ENCODE measurements around the gene STAT3.
A peak's percentile ranks its signal among the peaks of the same experiment; 100 is the strongest.
"Not testable (repeated sequence)": the region's sequence is repeated elsewhere in the genome, so short reads cannot be mapped to it uniquely, and the experiment has no call there.

STAT3 gene

DNA sequence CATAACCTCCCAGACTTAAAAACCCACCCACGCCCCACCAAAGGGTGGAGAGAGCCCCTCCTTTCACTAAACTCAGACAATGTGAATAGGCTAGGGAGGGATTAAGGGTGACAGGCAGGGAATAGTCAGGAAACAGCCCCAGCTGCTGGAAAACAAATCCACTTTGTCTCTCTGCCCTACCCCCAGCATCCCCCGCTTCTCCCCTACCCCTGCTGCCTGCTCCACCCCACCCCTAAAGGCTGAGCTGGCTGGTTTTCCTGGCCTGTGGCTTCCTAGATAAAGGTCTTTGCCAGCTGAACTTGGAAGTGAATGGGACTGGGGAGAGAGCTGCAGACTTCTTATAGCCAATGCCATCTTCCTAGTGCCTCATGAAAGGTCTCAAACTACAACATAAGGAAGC lies 19.8 kb upstream of the STAT3 start:
- no peak for DNase-seq

DNA sequence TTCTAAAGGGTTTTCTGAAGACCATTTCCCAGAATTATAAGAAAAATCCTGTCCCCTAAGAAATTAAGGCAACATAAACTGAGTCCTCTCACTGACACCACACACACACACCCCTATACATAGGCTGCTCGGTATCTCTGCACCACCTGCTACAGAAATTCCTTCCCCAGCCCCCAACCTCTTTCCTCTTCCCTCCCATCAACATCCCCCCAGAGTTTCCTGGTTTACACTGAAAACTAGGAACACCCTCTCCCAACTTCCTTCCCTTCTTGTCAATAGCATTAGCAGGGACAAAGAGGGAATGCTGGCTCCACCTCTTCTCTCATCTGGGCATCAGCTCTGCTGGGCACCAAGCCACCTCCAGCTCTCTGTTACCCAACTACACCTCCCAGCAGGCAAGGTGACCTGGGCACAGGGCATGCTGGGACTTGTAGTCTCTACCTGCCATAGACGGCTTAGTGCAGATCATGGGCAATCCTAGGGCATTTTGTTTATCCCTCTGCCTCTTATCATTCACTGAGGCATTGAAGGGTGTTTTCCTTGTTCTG lies 19.1 kb upstream of the STAT3 start:
- DNase-seq = peak; percentile 37

DNA sequence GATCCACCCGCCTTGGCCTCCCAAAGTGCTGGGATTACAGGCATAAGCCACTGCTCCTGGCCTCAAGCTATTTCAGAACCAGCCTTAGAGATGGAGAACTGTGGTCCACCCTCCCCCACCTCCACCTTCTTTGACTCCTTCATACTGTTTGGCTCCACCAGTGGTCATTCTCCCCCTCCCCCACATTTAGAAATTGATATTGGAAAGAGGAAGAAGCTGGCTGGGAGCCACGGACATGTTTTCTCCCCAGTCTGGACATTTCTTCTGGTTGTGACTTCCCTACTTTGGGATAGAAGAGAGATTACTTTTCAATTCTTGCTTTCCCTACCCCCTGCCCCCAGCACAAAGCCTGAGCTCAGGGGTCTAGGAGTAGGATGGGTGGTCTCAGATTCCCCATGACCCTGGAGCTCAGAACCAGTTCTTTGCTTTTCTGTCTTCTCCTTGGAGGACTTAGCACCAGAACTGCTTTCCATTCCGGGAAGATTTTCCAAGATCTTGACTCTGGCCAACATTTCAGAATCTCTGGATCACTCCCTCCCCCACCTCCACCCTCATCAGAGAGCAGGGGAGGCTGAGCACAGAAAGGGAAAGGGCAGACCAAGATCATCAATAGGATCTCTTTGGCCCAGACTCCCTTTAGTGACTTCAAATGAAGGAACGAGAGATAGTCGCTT lies 18.5 kb upstream of the STAT3 start:
- no peak for DNase-seq

DNA sequence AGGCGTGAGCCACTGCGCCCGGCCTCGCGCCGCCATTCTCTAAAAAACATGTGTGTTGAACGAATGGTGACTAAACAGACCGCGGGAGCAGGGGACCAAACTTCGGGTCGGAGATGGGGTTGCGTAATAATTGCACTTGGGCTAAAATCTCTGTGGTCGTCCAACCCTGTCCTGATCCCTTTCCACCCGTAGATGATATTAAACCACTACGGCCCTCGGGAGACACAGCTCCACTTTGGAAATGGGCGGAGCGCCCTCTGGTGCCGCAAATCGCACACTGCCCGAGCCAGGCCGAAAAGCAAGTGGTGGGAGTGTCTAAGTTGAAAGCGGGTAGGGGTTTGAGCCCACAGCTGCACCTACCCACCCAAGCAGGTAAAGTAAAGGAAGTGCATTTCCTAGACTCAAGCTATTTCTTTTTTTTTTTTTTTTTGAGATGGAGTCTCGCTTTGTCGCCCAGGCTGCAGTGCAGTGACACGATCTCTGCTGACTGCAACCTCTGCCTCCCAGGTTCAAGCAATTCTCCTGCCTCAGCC lies 17.8 kb upstream of the STAT3 start:
- peak; percentile 64 for DNase-seq

DNA sequence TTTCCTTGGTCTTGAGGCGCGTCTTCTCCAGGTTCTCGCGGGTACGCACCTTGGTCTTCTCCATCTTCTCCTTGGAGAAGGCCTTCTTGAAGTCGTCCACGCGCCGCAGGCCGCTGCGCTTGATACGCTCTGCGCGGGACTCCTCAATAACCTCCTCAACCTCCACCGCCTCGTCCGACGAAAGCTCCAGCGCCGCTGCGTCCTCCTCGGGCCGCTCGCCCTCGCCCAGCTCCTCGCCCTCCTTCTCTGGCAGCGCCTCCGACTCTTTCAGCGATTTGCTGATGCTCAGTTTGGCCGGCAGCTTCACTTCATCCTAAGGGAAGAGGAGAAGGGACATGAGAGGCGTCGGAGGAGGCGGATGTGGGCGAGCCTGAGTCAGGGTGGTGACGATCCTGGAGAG lies 16.8 kb upstream of the STAT3 start:
- DNase-seq = no peak

DNA sequence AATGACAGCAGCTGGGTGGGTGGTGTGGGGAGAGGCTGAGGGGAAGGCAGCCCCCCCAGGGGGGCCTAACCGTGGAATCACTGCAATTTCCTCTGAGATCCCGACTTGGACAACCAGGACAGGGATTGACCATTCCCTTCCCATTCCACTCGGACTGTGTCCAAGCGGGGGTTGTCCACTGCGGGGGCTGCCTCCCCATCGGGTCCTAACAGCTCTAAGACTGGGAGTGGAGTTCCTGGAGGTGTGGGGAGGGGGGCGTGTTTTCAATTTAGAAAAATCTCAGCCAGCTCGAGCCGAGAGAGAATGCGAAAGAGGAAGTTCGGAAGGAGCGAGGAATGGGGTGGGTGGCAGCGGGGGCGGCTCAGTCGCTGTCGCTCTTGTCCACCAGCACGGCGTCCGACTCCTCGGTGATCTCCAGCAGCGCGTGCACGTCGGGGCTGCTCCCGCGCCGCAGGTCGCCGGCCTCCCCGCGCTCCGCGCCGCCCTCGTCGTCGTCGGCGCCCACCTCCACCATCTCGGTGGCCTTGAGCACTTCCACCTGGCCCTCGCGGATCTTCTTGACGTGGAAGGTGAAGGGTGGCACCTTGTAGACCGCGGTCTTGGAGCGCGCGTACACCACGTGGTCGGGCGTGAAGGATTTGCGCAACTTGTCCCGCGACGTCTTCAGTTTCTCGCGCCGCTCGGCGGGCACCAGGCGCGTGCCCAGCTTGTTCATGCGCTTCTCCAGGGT lies 16.2 kb upstream of the STAT3 start:
- DNase-seq = no peak

DNA sequence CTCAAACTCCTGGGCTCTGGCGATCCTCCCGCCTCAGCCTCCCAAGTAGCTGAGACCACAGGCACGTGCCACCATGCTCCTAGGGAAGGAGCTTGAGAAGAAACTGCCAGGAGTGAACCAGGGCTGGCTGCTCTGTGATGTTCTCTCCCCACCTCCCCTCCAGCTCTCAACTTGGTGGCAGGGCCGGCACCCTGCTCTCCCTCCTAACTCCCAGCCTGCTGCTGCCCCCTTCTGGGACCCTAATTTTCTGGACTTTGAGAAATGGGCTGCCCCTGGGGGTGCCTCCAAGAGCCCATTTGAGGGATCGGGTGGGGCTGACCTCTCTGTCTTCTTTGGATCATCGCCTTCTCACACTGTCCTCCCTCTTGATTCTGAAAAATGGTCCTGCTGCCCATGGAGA lies 14.9 kb upstream of the STAT3 start:
- no peak for DNase-seq

DNA sequence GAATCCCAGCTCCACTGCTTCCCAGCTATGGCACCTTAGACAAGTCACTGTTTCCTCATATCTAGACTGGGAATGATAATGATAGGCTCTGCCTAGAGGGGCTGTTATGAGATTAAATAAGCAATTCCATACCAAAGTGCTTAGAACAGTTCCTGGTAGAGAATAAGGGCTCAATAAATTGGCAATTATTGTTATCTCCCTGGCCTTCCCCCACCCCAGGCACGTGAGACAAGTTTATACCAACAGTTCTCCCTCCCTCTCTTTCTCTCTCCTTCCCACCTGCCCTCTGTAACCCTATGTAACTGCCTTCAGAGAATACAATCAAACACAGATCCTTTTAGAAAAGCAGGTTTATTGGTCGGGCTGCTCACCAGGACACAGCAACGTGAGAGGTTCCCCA lies 13.9 kb upstream of the STAT3 start:
- no peak for DNase-seq

DNA sequence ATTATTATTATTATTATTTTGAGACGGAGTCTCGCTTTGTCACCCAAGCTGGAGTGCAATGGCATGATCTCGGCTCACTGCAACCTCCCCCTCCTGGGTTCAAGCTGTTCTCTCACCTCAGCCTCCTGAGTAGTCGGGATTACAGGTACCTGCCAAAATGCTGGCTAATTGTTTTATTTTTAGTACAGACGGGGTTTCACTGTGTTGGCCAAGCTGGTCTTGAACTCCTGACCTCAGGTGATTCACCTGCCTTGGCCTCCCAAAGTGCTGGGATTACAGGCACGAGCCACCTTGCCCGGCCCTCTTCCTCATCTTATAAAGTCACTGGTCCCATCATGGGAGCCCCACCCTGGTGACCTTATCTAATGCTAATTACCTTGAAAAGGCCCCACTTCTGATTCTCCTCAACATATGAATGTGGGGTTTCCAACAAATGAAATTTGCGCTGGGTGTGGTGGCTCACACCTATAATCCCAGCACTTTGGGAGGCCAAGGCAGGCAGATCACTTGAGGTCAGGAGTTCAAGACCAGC lies 12.7 kb upstream of the STAT3 start:
- DNase-seq = not testable (repeated sequence)

DNA sequence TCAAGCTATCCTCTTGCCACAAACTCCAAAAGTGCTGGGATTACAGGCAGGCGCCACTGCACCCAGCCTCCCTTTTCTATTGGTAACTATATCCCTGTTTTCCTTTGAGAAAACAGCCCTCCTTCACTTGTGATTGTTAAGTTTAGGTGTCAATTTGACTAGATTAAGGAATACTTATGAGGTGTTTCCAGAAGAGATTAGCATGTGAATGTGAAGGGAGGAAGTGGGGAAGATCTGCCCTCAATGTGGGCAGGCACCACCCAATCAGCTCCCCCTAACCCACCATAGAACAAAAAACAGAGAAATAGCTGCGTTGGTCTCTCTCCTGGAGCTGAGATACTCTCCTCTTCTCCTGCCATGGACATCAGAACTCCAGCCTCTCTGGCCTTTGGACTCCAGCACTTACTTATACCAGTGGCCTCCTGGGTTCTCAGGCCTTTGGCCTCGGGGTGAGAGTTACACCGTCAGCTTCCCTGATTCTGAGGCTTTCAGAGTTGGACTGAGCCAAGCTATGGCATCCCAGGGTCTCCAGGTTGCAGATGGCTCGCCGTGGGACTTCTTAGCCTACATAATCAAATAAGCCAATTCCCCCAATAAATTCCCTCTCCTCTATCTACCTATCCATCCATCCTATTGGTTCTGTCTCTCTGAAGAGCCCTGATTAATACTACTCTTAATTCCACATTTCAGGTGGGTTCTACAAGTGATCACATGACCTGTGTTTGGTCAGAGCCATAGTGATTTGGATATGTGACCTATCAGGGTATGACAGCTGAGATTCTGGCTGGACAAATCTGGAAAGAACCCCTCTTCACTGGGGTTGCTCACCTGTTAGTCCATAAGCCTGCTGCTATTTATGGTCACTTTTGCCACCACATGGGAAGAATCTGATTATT lies 12.0 kb upstream of the STAT3 start:
- no peak for DNase-seq

DNA sequence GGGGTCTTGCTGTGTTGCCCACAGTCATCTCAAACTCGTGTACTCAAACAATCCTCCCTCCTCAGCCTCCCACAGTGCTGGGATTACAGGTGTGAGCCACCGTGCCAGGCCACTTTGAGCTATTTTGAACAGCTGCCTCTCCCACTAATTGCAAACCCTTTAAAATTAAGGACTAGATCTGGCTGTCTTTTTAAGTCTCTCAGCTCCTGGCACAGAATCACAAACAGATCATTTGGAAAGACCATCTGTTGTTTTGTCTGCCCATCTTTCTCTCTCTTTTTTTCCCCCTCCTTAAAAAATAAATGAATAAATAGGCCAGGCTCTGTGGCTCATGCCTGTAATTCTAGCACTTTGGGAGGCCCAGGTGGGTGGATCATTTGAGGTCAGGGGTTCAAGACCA lies 10.9 kb upstream of the STAT3 start:
- no peak for DNase-seq

DNA sequence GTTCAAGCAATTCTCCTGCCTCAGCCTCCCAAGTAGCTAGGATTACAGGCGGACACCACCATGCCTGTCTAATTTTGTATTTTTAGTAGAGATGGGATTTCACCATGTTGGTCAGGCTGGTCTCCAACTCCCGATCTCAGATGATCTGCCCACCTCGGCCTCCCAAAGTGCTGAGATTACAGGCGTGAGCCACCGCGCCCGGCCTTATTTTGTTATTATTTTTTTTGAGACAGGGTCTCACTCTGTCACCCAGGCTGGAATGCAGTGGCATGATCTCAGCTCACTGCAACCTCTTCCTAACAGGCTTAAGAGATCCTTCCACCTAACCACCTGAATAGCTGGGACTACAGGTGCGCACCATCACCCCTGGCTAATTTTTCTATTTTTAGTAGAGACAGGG lies 7.4 kb upstream of the STAT3 start:
- not testable (repeated sequence) for DNase-seq

DNA sequence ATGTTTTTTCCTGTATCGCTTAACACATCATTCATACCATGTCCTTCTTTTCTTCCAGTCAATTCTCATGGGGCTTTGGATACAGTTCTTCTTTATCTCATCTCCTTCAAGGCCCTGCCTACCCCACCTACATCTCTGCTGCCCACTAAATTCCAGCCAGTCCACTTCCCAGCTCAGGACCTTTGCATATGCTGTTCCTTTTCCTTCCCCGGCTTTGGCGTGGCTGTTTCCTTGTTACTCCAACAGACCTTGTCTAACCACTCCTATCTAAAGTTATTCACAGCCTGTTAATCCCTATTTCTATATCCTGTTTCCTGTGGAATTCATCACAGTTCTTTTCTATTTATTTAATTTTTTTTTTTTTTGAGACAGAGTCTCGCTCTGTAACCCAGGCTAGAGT lies 6.6 kb upstream of the STAT3 start:
- DNase-seq = no peak

DNA sequence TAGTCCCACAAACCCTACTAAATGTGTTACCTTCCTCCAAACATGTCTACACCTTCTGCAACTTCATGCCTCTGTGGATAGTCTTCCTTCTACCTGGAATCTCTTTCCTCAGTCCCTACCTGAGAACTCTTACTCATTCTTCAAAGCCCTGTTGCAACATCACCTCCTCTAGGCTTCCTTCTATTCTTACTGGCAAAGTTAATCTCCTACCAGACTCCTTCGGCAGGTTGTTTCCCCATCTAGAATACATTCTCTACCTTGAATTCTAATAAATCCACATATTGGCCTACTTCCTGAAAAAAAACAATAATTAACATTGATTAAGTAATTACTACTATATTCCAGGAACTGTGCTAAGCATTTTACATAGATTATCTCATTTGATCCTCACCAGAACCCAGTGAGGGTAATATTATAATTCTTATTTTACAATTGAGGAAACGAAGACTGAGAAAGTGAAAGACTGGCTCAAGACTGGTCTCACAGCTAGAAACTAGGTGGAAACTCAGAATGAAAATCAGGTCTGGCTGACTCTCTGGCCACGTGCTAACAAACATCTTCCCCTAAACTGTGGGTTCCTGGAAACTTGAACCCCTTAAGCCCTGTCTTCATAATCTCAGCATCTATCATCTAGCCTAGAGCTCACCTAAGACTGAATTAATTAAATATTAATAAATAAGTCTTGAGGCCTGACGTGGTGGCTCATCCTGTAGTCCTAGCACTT lies 4.6 kb upstream of the STAT3 start:
- DNase-seq = no peak

DNA sequence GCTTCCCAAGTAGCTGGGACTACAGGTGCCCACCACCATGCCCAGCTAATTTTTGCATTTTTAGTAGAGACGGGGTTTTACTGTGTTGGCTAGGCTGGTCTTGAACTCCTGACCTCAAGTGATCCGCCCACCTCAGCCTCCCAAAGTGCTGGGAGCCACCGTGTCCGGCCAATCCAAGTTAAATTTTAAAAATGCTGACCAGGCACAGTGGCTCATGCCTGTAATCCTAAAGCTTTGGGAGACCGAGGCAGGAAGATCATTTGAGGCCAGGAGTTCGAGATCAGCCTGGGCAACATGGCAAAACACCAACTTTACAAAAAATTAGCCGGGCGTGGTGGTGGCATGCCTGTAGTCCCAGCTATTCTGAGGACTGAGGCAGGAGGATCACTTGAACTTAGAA lies 3.2 kb upstream of the STAT3 start:
- DNase-seq = not testable (repeated sequence)

DNA sequence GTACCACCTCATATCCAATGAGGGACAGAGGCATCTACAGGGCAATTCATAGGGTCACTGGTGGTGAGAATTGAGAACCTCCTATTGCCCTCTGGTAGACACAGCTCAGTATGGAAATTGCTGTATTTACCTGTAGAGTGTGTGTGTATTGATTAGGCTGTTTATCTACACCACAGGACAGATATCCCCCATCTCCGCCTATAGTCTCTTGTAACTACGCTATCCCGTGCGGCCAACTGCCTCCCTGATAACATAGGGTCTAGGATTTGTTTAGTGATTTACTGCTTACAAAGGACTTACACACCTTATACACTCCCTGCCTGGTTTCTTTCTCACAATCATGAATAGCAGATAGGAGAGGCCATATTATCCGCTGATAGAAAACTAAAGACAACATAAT lies 1.7 kb upstream of the STAT3 start:
- DNase-seq = no peak

DNA sequence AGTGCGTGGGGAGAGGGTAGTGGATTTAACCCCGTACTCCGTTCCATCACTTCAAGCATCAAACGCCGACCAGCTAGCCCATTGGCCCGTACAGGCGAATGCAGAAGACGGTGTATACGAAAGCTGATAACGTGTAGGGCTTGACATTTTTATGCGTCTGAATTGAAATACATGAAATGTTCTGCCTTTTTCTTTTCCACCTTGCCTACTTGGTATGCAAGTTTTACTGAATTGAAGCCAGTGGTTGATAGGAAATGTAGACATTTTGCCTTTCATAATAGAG lies 834 bp upstream of the STAT3 start:
- no peak for DNase-seq

DNA sequence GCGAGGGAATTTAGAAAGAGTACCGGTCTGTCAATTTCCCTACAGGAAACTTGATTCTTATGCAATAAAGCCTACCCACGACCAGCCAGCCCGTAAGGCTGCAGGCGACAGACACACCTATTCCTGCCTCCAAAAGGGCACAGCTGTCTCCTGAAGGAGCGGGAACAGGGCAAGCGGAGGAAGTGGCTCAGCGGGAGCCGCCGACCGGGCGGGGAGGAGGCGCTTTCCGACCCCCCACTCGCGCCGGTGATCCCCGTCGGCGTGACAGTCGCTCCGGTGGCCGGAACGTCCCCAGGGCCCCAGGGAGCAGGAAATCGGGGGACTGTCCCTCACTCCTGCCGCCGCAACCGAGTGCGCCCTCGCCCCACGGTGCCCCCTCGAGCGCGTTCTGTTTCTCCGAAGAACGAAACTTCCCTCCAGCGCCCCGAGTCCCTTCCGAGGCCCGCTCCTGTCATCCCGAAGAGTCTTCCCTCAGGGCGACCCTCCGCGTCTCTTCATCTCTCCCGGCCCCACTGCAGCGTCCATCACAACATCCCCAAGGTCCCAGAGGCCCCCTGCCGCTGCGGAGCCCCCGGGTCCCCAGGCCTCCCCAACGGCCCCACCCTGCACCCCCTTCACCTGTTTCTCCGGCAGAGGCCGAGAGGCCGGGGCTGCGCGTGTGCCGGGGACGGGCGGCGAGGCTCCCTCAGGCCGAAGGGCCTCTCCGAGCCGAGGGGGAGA lies 421 bp downstream of the STAT3 start:
- no peak for DNase-seq

DNA sequence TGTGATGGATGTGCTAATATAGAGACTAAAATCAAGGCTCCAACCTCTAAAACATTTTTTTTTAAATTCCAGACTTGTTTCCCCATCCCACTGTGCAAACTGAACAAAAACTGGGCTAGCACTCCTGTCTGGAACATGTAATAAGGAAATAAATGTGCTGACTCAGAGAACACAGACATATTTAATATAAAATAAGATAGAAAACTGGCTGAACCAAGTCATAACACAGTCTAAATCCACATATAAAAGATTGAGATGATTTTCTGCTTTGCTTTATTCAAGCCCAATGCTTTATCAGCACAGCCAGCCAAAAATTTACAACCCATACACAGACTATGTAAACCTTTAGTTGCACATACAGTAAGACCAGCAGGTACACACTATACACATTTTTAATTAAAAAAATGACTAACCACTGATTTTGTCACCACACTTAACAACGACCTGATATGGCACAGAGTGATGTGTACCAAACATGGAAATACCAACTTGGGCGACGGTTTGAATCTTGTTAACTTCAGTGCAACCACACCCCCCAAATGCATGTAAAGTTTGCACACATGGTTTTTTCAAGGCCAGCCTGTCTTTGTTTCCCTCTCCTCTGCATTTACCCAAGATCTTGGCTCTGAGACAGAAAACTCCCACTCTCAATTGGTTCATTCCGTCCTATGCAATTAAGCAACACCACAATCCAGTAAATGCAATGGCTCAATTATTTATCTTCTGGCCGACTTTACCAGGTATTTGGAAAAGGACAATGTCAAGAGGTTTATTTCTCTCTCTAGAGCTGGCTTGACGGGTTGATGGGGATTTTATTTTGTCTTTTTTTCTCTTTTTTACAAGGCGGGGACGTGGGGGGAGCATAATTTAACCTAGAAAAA lies 1.2 kb downstream of the STAT3 start:
- peak; percentile 71 for DNase-seq

DNA sequence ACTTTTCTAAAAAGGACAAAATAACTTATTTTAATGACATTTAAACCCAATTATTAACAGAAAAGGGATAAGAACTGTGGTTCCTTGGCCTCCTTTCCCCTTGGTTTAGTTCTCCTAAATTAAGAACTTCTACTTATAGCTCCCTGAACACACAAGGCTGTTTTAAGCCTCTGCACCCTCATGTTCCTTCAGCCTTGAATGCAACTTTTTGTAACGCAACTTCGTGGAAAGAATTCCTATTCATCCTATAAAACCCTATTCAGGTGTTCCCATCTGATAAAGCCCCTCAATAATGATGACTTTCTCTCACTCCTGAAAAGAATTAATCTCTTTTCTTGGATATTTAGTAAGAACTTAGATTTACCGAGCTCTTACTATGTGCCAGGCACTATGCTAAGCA lies 6.3 kb downstream of the STAT3 start:
- DNase-seq = no peak

DNA sequence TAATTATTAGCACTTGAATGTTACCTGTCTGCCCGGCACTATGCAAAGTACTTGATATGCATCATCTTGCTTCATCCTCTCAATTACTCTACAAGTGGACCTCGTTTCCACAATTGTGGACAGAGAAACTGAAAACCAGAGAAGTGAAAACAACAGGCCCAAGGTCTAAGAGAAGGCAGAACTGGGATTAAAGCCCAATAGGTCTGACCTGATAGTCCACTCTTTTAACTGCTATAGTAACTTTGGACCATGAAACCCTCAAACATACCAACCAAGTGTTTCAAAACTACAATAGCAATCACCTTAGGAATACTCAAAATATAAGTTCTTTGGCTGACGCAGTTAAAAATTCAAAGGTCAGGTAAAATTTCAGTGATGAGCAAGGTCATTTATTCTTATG lies 7.3 kb downstream of the STAT3 start:
- DNase-seq = no peak

Data from fibroblast of skin of right biceps (primary cell).